GM23338 (cell line): ENCODE data around the gene SGK1.

Source experiments
- CREB1 ChIP-seq: fragments of 250-450 bp; sonication (Bioruptor Pico); IDR thresholded peaks from 2 replicates; pipeline ENCODE4 v1.5.0; 2020; ENCODE audit warnings: low read depth, mild to moderate bottlenecking, moderate library complexity
- EZH2 ChIP-seq: fragments of 200-600 bp; sonication (generic); IDR thresholded peaks from one replicate; pipeline ENCODE4 v1.8.0; 2017; ENCODE audit warnings: antibody characterized with exemption, mild to moderate bottlenecking, low read depth; ENCODE audit not compliant: unreplicated experiment
- EZH2phosphoT487 ChIP-seq: fragments of 200-600 bp; sonication (generic); IDR thresholded peaks from one replicate; pipeline ENCODE4 v1.8.1; 2018; ENCODE audit warnings: antibody characterized with exemption; ENCODE audit not compliant: unreplicated experiment
- POLR2AphosphoS5 ChIP-seq: IDR thresholded peaks from 2 replicates; pipeline ENCODE4 v1.6.1; 2016; ENCODE audit warnings: antibody characterized with exemption, low read depth
- REST ChIP-seq: IDR thresholded peaks from one replicate; pipeline ENCODE4 v1.6.1; 2018; ENCODE audit warnings: antibody characterized with exemption; ENCODE audit not compliant: unreplicated experiment
- STAT1 ChIP-seq: IDR thresholded peaks from one replicate; pipeline ENCODE4 v1.6.1; 2016; ENCODE audit warnings: antibody characterized with exemption; ENCODE audit not compliant: unreplicated experiment
- TF ChIP-seq, protein P1 (sequence below), 2 experiments: fragments of 200-600 bp in 1 of 2; sonication (generic) in 1 of 2; conservative IDR thresholded peaks; 2 replicates each; pipeline versions ENCODE4 v1.5.1 to v1.6.1; 2016 to 2017; ENCODE audit warnings: antibody characterized with exemption in 2 of 2, low read depth in 2 of 2, mild to moderate bottlenecking in 2 of 2, moderate library complexity in 1 of 2

- TF ChIP-seq, protein P1, sequence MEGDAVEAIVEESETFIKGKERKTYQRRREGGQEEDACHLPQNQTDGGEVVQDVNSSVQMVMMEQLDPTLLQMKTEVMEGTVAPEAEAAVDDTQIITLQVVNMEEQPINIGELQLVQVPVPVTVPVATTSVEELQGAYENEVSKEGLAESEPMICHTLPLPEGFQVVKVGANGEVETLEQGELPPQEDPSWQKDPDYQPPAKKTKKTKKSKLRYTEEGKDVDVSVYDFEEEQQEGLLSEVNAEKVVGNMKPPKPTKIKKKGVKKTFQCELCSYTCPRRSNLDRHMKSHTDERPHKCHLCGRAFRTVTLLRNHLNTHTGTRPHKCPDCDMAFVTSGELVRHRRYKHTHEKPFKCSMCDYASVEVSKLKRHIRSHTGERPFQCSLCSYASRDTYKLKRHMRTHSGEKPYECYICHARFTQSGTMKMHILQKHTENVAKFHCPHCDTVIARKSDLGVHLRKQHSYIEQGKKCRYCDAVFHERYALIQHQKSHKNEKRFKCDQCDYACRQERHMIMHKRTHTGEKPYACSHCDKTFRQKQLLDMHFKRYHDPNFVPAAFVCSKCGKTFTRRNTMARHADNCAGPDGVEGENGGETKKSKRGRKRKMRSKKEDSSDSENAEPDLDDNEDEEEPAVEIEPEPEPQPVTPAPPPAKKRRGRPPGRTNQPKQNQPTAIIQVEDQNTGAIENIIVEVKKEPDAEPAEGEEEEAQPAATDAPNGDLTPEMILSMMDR (conservative IDR thresholded peaks at IDR 0.05; ENCODE audit: low read depth in 2 of 2): no peak
- no peak for TF ChIP-seq REST
- no peak for TF ChIP-seq POLR2AphosphoS5
- no peak for TF ChIP-seq EZH2phosphoT487
- TF ChIP-seq EZH2: no peak
- no peak for TF ChIP-seq CREB1 (CRISPR knock-in tag)
- TF ChIP-seq STAT1: no peak
Measured at GRCh38 chr6:134250776-134251175, 67.1 kb downstream of the SGK1 start.
